HG03108 (cell line): ENCODE data around the gene NKD1.

Experiments
- ATAC-seq: cut with Tn5 transposase; IDR thresholded peaks from one replicate; pipeline ENCODE4 v1.9.1; 2021; ENCODE audit warnings: moderate library complexity; ENCODE audit not compliant: unreplicated experiment

NKD1 gene

DNA sequence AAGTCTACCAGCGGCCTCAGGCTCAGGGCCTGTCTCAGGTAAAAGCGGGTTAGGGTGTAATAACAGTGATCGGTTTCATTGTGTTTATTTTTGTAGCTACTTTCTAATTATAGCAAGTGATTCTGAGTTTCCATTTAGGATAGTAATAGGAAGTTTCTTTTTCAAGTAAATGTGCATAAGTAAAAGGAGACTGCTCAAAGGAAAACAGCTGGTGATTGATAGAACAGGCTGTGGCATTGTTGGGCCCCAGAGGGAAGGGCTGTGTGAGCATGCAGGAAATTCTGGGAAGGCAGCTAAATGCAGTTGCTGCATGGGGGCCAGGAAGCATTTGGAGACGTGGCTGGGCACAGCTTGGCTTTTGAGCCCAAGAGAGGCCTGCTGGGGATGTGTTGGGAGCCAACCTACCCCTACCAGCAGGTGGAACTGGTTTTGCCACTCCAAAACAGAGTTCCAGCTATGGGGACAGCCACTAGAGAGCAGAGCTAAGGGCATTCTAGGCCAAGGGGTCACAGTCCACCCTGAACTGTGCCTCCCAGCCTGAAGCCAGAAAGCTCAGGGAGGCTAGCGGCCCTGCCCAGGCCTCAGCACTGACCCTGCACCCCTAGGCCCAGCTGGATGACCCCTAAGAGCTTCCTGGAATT, 120.3 kb downstream of the NKD1 start:
- no peak for ATAC-seq

DNA sequence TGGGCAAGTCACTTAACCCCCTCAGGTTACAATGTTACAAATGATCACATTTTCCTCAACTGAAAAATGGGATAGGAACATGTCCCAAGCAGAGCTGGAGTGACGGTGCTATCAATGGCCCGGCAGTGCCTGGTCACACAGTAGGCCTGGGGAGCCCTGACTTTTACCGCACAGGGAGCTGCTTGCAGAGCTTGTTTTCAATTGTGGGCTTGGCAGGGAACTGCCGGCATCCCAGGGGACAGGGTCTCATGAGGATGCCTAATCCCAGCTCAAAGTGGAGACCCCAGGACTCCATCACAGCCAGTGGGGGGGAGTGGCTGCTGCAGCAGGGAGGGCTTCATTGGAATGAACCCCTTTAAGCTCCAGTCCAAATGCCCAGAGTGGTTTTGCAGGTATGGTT, 121.5 kb downstream of the NKD1 start:
- no peak for ATAC-seq

DNA sequence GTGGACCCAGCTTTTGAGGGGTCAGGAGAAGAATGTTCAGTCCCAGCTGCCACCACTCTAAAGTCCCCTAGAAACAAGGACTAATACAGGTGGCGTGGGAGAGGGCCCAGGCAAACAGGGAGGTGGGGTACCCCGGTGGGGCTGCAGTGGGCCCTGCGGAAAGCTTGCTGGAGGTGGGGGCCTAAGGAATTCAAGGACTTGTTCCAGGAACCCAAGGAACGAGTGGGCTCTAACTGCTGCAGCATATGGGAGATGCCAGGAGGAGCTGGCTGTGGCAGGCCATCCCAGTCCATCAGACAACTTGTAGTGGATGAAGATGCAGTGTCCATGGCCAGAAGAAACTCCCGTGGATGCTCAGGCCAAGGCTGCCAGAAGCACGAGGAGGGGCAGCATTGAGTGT, 122.3 kb downstream of the NKD1 start:
- no peak for ATAC-seq

DNA sequence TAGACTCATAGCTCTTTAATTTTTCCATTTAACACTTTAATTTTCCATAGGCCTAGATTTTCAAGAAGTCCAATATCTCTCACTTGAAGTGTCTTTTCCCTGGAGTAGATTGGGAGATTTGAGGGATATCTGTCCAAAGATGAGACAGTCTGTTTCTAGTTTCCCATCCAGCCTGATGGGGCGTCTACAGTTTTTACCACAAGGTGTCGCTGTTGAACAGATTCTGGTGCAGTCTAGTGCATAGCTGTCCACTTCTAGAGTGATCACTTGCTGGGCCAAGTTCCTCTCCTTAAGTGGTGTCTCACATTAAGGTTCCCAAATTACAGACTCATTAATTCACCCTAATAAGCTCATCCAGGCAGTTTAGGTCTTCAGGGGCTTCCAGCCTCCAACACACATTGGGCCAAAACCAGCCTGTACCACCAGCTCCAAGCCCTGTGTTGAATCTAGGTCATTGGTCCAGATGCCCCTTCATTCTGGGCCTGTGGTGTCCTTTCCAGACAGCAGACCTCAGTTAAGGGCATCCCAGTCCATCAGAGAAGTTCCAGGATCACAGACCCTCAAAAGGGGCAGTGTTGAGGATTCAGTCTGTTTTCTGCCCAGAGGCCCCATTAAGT, 123.6 kb downstream of the NKD1 start:
- ATAC-seq = no peak

DNA sequence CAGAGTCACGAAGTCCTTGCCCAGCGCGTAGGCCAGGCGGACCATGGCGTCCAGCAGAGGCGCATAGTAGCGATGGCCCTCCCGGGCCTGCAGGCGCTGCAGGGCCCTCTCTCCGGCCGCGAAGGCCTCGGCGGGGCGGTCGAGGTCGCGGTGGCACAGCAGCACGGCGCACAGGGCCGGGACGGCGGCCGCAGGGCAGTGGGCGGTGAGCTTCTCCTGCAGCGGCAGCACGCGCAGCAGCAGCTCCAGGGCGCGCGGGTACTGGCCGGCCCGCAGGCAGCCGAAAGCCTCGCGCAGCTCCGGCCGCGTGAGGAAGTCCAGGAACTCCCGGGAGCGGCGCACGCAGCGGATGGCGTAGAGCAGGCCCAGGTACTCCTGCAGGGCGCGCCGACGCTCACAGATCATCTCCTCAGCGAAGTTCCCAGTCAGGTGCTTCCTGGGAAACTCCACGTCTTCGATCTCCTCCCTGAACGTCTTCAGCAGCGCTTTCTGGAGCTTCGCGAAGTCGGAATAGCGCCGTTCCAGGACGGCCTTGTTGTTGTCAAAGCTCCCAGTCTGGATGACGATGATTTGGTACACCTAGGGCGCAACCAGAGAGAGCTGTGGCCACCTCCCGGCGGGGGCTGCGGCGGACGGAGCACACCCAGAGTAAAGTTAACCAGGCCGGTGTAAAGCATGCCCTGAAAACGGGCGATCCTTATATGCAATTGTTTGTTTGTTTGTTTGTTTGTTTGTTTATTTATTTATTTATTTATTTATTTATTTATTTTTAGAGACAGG, 125.5 kb downstream of the NKD1 start:
- no peak for ATAC-seq

DNA sequence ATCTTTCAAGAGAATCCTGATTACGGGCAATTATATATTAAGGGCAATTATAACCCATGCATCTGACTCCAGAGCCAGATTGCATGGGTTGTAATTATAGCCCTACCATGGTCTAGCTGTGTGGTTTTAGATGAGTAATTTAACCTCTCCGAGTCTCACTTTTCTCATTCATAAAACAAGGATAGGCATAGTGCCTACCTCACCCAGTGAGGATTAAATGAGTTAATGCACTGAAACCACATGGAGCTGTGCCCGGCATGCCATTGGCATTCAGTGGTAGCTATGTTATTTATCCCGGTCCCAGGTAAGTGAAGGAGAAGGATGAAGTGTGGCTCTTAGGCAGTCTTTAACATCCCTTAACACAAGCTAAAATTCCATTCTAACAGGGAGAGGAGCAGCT, 126.6 kb downstream of the NKD1 start:
- no peak for ATAC-seq

DNA sequence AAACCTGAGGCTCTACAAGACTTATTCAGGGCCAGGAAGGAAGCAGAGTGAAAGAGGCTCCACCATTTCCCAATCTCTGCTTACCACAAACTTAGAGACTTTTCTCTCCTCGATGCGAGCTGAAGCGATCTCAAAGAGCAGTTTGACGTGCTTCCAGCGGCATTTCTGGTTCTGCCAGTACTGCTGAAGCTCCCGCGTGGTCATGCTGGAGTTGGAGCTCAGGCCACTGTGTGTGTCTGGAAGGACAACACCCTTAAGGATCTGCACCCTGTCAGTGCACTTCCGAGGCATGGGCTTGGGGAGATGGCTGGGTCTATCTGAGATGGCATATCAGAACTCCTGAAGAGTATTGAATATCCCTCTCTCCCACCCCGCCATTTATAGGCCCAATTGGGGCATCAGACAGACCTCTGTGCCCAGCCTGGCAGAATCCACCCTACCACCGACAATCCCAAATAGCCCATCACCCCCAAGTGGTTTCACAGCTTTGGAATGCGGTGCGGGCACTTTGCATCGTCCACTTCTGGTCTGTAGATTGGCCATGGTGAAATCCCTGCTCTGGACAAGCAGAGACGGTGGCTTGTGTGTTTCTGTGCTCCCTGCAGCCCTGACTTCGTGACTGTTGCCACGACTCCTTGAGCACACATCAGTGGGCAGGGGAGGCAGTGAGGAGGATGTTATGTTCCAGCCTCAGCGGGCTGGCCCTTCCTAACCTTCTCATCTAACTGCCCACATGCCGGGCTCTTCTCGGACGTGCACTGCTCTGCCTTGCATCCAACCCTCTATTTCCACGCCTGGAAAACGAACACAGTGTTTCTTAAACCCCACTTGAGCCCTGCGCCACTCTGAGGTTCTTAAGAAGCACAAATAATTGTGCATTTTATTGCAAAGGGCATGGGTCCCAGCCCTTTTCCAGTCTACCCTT, 127.8 kb downstream of the NKD1 start:
- ATAC-seq = no peak

DNA sequence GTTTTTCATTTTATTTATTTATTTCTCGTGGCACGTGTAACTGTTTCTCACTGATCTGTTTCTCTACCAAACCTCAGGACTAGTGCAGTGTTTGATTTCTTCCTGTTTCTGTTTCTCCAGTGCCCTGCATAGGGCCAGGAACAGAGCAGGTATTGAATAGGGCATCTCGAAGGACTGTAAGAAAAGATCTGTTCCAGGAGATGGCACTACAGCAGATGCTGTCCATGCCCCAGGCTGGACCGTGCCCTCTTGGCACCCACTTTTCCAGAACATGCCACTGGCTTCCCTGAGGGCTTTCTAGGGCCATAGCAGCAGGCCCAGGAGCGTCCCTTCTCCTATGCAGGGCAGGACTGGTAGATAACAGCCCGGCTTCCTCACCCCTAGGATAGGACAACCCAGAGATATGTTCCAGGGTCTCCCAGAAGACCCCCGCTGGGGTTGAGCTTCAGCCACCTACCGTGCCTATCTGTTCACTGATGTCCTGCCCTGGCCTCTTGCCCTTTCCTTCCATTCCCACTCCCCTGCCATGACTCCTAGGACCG, 128.6 kb downstream of the NKD1 start:
- no peak for ATAC-seq

DNA sequence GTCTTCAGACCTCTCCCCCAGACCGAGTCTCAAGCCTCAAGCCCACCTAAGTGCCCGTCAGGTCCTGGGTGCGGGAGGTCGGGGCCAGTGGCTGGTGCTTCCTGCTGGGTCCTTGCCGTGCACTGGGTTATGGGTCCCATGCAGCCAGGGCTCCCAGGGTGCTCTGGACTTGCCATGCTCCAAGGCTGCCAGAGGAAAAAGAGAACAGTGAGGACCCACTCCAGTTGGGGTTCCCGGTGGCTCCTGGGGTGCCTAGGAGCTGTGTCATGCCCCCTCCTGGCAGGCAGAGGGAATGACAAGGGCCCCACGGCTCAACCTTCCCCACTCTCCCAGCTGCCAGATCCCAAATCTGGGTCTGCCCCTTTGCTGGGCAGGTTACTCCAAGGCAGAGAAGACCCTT, 129.2 kb downstream of the NKD1 start:
- no peak for ATAC-seq

DNA sequence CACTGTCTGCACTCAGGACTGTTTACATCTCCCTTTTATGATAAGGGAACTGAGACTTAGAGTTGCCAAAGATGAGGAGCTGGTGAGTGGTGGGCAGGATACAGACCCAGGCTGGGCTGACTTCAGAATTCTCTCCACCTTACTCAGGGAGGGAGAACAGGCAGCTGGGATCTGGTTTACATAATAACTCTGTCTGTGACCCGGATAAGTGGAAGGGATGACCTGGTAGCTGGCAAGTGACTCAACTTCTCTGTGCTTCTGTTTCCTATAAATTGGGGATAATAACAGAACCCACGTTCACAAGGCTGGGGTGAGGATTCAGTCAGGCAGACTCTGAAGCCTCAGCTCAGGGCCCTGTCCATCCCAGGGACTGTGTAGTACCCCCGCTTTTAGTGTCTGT, 130.3 kb downstream of the NKD1 start:
- ATAC-seq = no peak

DNA sequence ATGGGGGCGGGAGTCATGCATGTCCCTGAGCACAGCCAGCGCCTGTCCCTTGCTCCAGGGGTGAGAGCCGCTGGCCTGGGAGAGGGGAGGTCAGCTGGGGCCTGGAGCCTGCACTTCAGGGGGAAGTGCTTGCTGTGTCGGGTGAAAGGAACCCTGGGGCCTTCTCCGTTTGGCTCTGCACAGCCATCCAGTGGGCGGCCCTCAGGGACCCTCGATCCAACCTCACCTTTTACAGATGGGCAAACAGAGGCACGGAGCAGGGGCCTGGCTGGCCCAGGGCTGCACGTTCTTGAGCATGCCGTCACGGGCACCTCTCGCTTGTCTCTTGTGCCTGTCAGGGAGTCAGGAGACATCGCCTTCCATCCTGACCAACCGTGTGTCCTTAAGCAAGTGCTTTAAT, 131.1 kb downstream of the NKD1 start:
- no peak for ATAC-seq

DNA sequence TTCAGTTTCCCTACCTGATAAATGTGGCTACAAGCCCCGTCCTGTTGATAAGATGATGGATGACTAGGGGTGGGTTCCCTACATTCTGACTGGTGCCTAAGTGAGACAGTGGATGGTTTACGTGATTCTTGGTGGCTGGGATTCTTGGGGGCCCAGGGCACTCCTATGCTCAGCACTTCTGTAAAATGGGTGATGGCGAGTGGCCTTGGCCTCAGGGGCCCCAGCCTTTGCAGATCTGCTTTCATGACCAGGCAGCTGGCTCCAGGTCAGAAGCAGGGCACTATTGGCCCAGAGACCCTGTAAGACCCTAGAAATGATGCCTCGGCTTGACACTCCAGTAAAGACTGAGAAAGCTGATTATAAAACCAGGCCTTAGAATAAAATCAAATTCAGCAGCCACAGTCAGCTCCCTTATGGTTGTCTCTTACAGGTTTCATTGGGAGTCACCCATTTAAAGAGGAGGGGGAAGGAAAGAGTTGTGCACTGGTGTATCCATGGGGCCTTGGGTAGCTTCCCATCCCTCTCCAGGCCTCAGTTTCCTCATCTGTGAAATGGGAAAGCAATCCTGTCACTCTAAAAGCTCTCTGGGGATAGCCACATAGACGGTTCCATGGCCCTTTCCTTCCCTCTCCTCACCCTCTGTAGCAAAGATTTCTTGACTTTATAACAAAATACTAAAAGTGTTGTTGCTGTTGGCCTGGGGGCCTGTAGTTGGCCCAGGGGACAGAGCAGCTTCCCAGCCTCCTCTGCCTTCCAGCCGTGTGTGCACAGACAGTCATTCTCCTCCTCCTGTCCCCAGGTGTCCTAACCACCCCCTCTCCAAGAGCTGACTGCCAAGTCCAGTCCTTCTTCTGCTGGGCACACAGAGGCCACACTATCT, 131.7 kb downstream of the NKD1 start:
- ATAC-seq = no peak

DNA sequence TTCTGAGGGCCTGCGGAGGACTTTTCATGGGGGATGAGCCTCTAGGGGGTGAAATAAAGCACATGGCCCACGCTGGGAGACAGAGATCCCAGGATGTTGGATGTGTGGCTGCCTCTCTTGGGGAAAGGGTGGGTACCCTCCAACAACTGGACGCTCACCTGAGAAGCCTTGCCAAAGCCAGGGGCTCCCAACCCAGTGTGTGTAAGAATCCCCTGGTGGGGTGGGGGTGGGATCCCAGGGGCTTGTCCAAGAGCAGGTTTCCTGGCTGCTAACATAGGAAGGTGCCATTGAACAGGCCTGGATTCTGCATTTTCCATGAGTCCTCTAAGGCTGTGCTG, 132.3 kb downstream of the NKD1 start:
- ATAC-seq = no peak

DNA sequence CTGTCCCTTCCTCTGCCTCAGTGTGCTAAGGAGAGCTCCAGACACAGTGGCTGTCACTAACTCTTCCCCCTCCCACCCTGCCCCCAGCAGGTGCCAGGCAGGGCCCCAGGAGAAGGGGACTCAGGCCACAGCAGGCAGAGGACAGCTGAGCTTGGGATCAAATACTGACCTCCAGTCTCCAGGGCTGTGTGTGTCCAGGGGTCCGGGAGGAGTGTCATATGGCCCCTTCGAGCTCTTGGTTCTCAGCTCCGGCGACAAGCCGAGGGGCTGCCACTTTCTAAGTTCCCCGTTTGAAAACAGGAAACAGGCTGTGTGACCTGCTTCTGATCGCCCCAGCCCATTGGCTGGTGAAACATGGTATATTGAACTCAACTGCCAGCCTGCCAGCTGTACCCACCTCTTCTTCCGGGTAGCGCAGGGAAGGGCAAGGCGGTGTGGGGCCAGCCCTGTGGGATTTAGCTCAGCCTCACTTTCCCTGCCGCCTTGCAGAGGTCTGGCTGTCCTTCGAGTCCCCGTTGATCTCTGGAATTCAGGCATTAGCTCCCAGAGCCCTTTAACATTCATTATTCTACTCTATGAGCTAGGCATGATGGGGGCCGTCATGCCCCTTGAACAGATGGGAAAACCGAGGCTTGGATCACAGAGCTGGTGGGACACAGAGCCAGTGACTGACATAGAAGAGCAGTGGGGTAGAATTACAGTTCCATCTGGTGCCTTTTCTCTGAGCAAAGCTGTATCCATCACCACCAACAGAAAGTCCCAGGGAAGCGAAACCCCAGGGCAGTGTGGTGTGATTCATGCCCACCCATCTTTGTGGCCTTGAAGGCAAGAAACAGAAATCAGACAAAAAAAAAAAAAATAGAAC, 133.1 kb downstream of the NKD1 start, which contains the start of gene SNX20:
Gene SNX20 (minus strand): TSS at position 292 of the 865 bp plus-strand sequence. CDS start 3,786 bp downstream, outside the sequence.
- ATAC-seq = peak; percentile 52

DNA sequence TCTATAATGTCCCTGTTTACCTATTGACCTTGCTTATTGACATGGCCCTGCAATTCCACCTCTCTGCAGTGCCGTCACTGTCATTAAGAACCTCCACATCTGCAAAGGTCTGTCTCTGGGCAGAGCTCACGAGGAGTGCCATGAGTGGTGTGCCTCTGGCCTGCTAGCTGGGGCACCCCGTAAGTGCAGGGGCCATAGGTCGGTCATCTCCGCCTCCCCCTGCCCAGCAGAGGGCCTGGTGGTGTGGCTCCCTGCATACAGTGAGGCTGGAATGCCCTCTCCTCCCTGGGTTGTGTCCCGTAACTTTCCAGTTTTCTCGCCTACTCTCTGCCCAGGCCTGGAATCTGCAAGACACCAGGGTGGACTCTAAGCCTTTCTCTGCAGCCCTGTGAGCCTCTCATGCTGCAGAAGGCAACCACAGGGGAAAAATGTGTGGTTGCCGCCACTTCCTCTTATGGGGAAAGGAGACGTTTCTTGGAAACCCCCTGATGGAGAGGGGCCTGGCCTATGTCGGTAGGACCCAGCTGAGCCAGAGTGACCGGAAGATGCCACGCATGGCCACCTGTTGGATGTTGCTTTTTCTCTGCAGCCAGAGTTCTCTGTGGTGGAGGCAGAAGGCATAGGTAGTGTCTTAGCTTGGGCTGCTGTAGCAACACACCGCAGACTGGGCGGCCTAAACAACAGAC, 135.6 kb downstream of the NKD1 start:
- ATAC-seq = peak; percentile 57

DNA sequence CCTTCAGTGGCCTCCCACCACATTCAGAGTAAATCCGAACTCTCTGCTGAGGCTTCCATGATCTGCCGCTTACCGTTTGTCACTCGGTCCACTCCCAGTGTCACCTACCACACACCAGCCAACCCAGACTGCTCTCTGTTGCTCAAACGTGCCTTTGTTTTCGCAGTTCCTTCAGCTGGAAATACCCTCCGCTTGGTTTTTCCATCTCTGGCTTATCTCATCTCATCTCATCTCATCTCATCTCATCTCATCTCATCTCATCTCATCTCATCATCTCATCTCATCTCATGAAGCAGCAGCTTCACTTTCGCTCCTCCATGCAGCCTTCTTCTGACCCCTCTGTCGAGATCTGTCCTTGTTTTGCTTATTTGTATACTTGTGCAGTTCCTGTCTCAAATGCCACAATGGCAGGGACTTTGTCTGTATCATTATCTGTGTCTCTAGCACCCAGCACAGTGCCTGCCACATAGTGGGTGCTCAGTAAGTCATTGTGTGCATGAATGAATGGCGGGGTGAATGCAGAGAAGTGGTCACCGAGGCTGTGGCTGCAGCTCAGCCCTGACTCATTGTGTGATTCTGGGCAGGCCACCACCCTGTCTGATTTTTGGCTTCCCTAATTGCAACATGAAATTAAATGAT, 136.7 kb downstream of the NKD1 start:
- ATAC-seq = no peak

DNA sequence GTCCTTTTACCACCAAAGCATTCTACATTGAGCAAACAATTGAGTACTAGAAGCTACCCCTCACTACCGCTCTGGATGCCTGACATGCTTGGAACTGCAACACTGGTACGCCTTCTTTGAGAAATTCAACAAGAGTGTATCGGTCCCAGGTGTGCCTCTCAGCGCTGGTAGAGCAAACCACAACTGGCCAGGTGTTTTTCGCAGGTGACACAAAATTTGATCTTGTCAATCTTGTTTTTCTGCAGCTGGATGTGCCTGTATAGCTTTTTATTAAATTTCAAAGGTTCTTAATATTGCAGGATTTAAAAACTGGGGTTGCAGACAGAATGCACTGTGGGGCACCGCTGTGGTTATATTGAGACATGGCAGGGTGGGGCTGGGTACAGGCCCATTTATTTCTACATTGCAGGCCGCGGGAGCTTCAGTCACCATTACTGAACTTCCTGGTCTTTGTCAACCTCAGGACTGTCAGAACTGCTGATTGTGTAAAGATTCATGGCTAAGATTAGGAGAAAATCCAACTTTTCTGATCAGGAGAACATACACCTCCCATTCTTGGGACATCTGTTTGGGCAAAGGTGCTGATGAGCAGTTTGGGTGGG, 137.4 kb downstream of the NKD1 start:
- ATAC-seq = no peak

DNA sequence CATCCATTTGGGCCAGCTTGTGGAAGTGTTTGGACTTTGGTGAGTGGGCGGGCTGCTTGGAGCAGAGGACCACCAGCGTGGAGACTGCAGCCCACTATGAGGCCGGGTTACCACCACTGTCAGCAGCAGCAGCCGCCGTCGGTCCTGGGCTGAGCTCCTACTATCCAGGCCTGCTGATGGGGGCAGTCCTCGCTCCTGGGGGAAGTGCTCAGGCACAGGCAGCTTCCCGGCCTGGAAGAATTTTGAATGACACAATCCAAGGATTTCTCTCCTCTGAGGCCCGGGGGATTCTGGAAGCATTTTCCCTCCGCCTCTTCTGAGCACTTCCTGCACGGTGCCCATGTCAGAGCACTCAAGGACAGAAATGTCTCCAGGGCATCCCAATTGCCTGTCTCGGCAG, 139.9 kb downstream of the NKD1 start:
- no peak for ATAC-seq
